ENCODE results near the gene PROX1.

The PROX1 gene

DNA sequence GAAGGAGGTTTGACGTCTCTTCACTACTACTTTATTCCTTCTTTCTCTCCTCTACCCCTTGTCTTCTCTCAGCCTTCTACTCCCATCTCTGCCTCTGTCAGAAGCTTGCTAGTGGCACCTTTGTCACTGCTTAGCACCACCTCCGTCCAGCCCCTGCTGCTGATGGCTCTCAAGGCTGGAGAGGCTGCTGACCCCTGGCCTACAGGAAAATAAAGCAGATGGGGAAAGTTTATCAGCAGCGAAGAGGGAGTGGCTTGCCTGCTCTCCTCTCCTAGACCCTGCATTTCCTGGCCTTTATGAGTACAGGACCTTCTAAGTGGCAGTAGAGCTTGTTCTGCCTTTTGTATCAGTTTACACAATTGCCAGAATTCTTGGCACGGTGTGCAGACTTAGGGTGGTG, 27.0 kb downstream of the PROX1 start:
- TF ChIP-seq, protein P1, sequence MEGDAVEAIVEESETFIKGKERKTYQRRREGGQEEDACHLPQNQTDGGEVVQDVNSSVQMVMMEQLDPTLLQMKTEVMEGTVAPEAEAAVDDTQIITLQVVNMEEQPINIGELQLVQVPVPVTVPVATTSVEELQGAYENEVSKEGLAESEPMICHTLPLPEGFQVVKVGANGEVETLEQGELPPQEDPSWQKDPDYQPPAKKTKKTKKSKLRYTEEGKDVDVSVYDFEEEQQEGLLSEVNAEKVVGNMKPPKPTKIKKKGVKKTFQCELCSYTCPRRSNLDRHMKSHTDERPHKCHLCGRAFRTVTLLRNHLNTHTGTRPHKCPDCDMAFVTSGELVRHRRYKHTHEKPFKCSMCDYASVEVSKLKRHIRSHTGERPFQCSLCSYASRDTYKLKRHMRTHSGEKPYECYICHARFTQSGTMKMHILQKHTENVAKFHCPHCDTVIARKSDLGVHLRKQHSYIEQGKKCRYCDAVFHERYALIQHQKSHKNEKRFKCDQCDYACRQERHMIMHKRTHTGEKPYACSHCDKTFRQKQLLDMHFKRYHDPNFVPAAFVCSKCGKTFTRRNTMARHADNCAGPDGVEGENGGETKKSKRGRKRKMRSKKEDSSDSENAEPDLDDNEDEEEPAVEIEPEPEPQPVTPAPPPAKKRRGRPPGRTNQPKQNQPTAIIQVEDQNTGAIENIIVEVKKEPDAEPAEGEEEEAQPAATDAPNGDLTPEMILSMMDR (IDR thresholded peaks at IDR 0.05; ENCODE audit: borderline replicate concordance, control extremely low read depth, extremely low read depth, insufficient read depth, missing control alignments) = no peak
- DNase-seq (ENCODE audit: low spot score) = no peak
- in situ Hi-C loops (cut with MboI; ENCODE audit: low sequenced_read_pairs, unreplicated experiment) = no loop called here

DNA sequence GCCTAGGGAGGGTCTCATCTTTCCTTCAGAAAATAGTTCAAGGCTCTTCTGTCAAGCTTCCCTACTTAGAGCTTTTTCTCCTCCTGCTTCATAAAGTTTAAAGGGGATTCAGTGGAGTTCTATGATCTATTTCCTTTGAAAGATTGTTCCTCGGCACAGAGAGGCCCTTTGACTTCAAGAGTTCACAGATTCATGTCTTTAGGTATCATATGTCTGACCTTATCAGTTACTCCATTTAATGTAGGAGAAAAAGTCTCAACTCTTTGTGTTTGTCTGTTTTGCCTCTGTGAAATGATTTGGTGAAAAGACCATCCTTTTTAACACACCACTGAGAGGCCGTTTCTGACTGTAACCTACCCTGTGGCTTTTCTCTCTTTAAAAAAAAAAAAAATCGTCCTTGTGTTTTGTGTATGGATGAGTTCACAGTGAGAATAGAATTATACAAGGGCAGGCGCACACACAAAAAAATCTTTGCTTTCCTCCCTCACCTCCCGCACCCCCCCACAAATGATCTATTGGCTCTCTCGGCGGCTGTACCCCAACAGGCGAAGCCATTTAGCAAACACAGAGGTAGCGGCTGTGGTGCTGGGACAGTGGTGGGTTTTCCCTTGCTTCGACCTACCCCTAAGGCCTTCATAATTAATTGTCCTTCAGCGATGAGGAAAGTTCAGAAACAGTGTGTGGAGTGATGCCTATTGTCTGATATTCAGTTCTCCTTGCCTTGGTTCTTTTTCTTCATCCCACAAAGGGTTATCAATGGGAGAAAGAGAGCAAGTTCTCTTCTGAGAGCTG, 29.6 kb downstream of the PROX1 start:
- TF ChIP-seq, protein P1 (IDR thresholded peaks at IDR 0.05; ENCODE audit: borderline replicate concordance, control extremely low read depth, extremely low read depth, insufficient read depth, missing control alignments) = no peak
- in situ Hi-C loops (cut with MboI; ENCODE audit: low sequenced_read_pairs, unreplicated experiment) = no loop called here
- DNase-seq (ENCODE audit: low spot score) = no peak

DNA sequence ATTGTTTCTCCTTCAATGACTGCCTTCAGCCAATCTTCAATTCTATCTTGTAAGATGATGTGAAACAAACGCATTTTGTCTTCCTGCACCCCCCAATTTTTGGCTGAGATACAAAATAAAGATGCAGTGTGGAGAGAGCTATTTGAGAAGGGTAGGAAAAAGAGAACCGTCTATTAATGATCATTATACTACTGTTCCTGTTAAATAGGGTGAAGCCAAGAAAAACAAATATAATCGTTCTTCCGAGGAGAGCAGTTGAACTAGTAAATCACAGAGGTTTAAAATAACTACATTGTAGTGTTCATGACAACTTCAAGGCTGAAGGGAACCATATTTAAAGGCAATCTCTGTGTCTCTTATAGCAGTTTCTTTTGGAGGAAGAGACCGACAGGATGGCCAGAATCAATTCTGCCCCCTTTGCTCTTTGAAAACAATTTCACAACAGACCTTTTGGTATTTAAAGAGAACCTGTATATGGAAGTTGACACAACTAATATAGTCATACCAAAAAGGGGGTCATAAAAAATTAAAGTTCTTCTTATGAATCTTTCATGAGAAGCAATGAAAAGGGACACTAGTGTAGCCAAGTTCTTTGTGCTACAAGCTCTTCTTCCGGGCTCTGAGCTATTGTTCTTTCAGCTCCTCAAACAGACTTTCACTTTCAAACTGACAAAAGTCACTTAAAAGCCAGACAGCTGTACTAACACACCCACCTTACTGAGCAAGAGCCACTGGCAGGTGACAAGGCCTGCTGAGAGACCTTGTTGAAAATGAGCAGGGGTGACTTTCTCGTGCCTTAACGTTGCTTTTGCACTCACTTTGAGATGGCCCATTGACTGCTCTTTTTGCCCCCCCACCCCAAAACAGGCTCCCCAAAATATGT, 30.9 kb downstream of the PROX1 start:
- in situ Hi-C loops (cut with MboI; ENCODE audit: low sequenced_read_pairs, unreplicated experiment) = no loop called here
- TF ChIP-seq, protein P1 (IDR thresholded peaks at IDR 0.05; ENCODE audit: borderline replicate concordance, control extremely low read depth, extremely low read depth, insufficient read depth, missing control alignments) = no peak
- peak; percentile 64 for DNase-seq (ENCODE audit: low spot score)

DNA sequence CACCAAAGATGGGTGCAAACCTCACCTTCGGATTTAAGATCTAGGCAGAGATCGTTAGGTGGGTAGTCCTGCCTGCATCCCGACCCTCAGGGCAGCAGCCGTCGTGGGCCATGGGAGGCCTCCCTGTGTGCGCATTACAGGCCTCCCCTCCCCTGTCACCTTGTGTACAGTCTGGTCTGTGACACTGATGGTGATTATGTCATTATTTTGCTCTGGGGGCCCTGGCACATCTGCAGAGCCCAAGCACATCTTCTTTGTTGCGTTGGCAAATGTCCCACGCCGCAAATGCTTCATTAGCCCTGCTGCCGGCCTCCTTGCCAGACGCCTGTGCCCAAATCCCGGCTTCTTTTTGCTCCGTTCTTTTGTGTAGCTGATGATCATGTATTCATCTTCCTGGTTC, 31.7 kb downstream of the PROX1 start:
- in situ Hi-C loops (cut with MboI; ENCODE audit: low sequenced_read_pairs, unreplicated experiment) = no loop called here
- TF ChIP-seq, protein P1 (IDR thresholded peaks at IDR 0.05; ENCODE audit: borderline replicate concordance, control extremely low read depth, extremely low read depth, insufficient read depth, missing control alignments) = no peak
- no peak for DNase-seq (ENCODE audit: low spot score)

DNA sequence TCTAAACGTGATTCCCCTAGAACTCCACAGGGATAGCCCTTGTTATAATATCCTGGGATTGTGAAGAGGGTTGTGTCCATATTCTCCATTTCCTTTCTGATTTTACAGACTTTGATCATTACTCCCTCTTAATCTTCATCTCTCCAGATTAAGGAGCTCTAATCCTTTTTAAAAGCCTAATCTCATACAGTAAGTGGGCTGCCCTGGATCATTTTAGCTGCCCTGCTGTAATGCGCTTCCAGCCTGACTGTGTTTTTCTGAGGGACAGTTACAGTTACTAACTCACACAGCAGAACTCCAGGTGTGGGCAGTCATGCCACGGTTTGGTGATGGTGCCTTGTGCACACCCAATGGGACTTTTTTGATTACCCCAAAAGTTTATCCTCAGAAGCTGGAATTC, 33.5 kb downstream of the PROX1 start:
- no peak for DNase-seq (ENCODE audit: low spot score)
- TF ChIP-seq, protein P1 (IDR thresholded peaks at IDR 0.05; ENCODE audit: borderline replicate concordance, control extremely low read depth, extremely low read depth, insufficient read depth, missing control alignments) = no peak
- in situ Hi-C loops (cut with MboI; ENCODE audit: low sequenced_read_pairs, unreplicated experiment) = loop anchor here (10.0 kb wide), 1 partner anchor 57 kb away; no protein-coding TSS in a partner anchor

DNA sequence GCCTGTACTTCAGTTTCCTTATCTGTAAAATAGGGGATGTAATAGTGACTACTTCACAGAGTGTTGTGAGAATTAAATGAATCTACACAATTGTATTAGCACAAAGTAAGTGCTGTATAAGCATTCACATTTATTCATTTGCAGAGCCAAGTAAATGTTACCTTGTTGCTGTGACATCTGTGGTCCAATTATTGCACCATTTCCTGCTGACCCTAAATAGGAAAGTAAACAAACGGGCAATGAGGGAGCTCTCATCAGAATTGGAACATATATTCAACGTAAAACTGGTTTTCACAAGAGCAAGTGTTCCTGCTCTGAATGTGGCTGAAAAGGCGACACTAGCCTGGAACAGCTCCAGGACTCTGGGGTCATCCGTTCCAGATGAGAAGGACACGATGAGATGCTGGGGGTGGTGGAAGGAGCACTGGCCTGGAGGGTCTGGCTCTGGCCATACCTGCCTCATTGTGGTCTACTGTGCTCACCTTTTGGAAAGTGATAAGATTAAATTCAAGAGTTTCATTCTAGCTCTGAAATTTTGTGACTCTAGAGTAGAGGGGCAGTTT, 34.5 kb downstream of the PROX1 start:
- in situ Hi-C loops (cut with MboI; ENCODE audit: low sequenced_read_pairs, unreplicated experiment) = loop anchor here (10.0 kb wide), 1 partner anchor 58 kb away; no protein-coding TSS in a partner anchor
- DNase-seq (ENCODE audit: low spot score) = no peak
- TF ChIP-seq, protein P1 (IDR thresholded peaks at IDR 0.05; ENCODE audit: borderline replicate concordance, control extremely low read depth, extremely low read depth, insufficient read depth, missing control alignments) = no peak
